HepG2 (cell line): ENCODE data around the gene TSSK2. TPM values are rescaled to one million over a fixed set of nuclear protein-coding genes. Genes with fewer than 3 reads are reported as not detected.

Experiments used
- FOXK2 ChIP-seq: fragments of 450-650 bp; IDR thresholded peaks from 2 replicates; pipeline ENCODE4 v1.6.1; 2016
- FOXM1 ChIP-seq: sonication (generic); formaldehyde crosslinking; IDR thresholded peaks from 2 replicates; pipeline ENCODE4 v1.5.0; 2020; ENCODE audit warnings: missing genetic modification reagents
- HMGXB3 ChIP-seq: sonication (generic); formaldehyde crosslinking; IDR thresholded peaks from 2 replicates; pipeline ENCODE4 v1.4.0; 2020; ENCODE audit warnings: missing genetic modification reagents, borderline replicate concordance
- HNRNPL ChIP-seq: fragments of 200-400 bp; formaldehyde crosslinking; IDR thresholded peaks from 2 replicates; pipeline ENCODE4 v1.6.1; 2017; ENCODE audit warnings: mild to moderate bottlenecking, low read depth, low read length
- KIAA2018 ChIP-seq: sonication (generic); formaldehyde crosslinking; IDR thresholded peaks from 2 replicates; pipeline ENCODE4 v1.5.0; 2020; ENCODE audit warnings: mild to moderate bottlenecking, missing genetic modification reagents, borderline replicate concordance
- MED8 ChIP-seq: sonication (generic); formaldehyde crosslinking; IDR thresholded peaks from 2 replicates; pipeline ENCODE4 v1.8.1; 2023; ENCODE audit warnings: mild to moderate bottlenecking, missing genetic modification reagents; ENCODE audit not compliant: insufficient replicate concordance
- MIER3 ChIP-seq: IDR thresholded peaks from 2 replicates; pipeline ENCODE4 v1.6.1; 2016; ENCODE audit warnings: missing compliant biosample characterization, borderline replicate concordance
- MYC ChIP-seq: sonication (generic); formaldehyde crosslinking; IDR thresholded peaks from 2 replicates; pipeline ENCODE4 v1.9.0; 2021; ENCODE audit warnings: missing genetic modification reagents, borderline replicate concordance
- SSRP1 ChIP-seq: IDR thresholded peaks from 2 replicates; pipeline ENCODE4 v1.6.1; 2016; ENCODE audit warnings: control low read depth
- ZBTB10 ChIP-seq: sonication (generic); formaldehyde crosslinking; IDR thresholded peaks from 2 replicates; pipeline ENCODE4 v1.4.0; 2020; ENCODE audit warnings: missing genetic modification reagents, borderline replicate concordance
- ZFAT ChIP-seq: sonication (generic); formaldehyde crosslinking; conservative IDR thresholded peaks from 2 replicates; pipeline ENCODE4 v1.8.1; 2023; ENCODE audit warnings: missing genetic modification reagents, inconsistent platforms
- ZNF235 ChIP-seq: sonication (generic); formaldehyde crosslinking; IDR thresholded peaks from 2 replicates; pipeline ENCODE4 v1.8.1; 2023; ENCODE audit warnings: mild to moderate bottlenecking, missing genetic modification reagents, borderline replicate concordance
- ZNF430 ChIP-seq: sonication (generic); formaldehyde crosslinking; IDR thresholded peaks from 2 replicates; pipeline ENCODE4 v1.9.0; 2021; ENCODE audit warnings: mild to moderate bottlenecking, missing genetic modification reagents
- ZNF616 ChIP-seq: sonication (generic); formaldehyde crosslinking; IDR thresholded peaks from 2 replicates; pipeline ENCODE4 v1.5.0; 2020; ENCODE audit warnings: low read depth, mild to moderate bottlenecking, missing genetic modification reagents
- ZNF7 ChIP-seq: IDR thresholded peaks from 2 replicates; pipeline ENCODE4 v1.6.1; 2016; ENCODE audit warnings: missing biosample characterization, missing genetic modification reagents
- polyA plus RNA-seq, 8 experiments: library from polyadenylated mRNA; depleted of rRNA in 3 of 8; stranded (reverse) in 7 of 8; unstranded in 1 of 8; fragments of >200 nt; fragmentation: Illumina TruSeq in 4 of 8; extraction: Trizol in 4 of 8; gene quantifications; 2 replicates each; pipeline versions ENCODE4 v1.2.1 to v1.2.3, GENCODE V29; 2011 to 2016; ENCODE audit warnings: low read depth in 4 of 8, missing spikeins in 1 of 8, mixed read lengths in 1 of 8; ENCODE audit not compliant: insufficient read depth in 1 of 8
- total RNA-seq, 5 experiments: library from RNA; depleted of rRNA; stranded (reverse); fragments of >200 nt; fragmentation: Illumina TruSeq; extraction: Trizol; gene quantifications; 2 replicates each; pipeline ENCODE4 v1.2.3, GENCODE V29; 2016; ENCODE audit warnings: low read depth in 1 of 5

The TSSK2 gene
- total and polyA plus RNA-seq, 2 of the 13 experiments (the other 11 are each of a cell fraction or from before 2014, with no cell fraction given) = not detected

GRCh38 chr22:19178065-19178656 lies 47.1 kb downstream of the TSSK2 start (continued):
- TF ChIP-seq HNRNPL = no peak
- no peak for TF ChIP-seq KIAA2018 (CRISPR knock-in tag)
- no peak for TF ChIP-seq ZNF7 (CRISPR knock-in tag)
- TF ChIP-seq ZNF430 (CRISPR knock-in tag) = no peak
- TF ChIP-seq FOXM1 (CRISPR knock-in tag) = no peak
- TF ChIP-seq FOXK2 = no peak
- TF ChIP-seq MED8 (CRISPR knock-in tag) = no peak
- TF ChIP-seq HMGXB3 (CRISPR knock-in tag) = no peak
- TF ChIP-seq MYC (CRISPR knock-in tag) = no peak
- TF ChIP-seq MIER3 = no peak
- no peak for TF ChIP-seq ZNF616 (CRISPR knock-in tag)
- no peak for TF ChIP-seq SSRP1 (CRISPR knock-in tag)
- TF ChIP-seq ZFAT (CRISPR knock-in tag) = no peak
- TF ChIP-seq ZBTB10 = no peak
- no peak; the same call in 1 of the 2 replicates for TF ChIP-seq ZNF235 (CRISPR knock-in tag)
